H9 (cell line): ENCODE data around the gene TTK. TPM values are rescaled to one million over a fixed set of nuclear protein-coding genes. Genes with fewer than 3 reads are reported as not detected.

Source experiments
- DNase-seq: peaks from one replicate; pipeline ENCODE4 v3.0.0-alpha.2; 2017
- H2AFZ ChIP-seq: one replicate; pipeline ENCODE4 v1.6.1; 2013; ENCODE audit warnings: mild to moderate bottlenecking, low read length, control low read depth, moderate library complexity
- H2AK5ac ChIP-seq: 2 replicates; pipeline ENCODE4 v1.6.1; 2013; ENCODE audit warnings: low read length, control low read depth, mixed read lengths; ENCODE audit not compliant: insufficient read length
- H2BK120ac ChIP-seq: one replicate; pipeline ENCODE4 v1.6.1; 2013; ENCODE audit warnings: low read depth, mild to moderate bottlenecking, low read length, control low read depth, inconsistent platforms; ENCODE audit not compliant: poor library complexity, severe bottlenecking
- H2BK12ac ChIP-seq: 2 replicates; pipeline ENCODE4 v1.6.1; 2013; ENCODE audit warnings: low read length, control low read depth, mixed read lengths, low read depth; ENCODE audit not compliant: insufficient read length
- H2BK15ac ChIP-seq: 2 replicates; pipeline ENCODE4 v1.6.1; 2013; ENCODE audit warnings: low read depth, low read length, control low read depth
- H2BK20ac ChIP-seq: one replicate; pipeline ENCODE4 v1.6.1; 2013; ENCODE audit warnings: low read depth, mild to moderate bottlenecking, low read length, control low read depth, inconsistent platforms; ENCODE audit not compliant: poor library complexity, severe bottlenecking
- H2BK5ac ChIP-seq: 2 replicates; pipeline ENCODE4 v1.6.1; 2013; ENCODE audit warnings: low read length, control low read depth, mixed read lengths; ENCODE audit not compliant: insufficient read length
- H3K14ac ChIP-seq: 2 replicates; pipeline ENCODE4 v1.6.1; 2013; ENCODE audit warnings: low read length, control low read depth; ENCODE audit not compliant: insufficient read depth
- H3K18ac ChIP-seq: 2 replicates; pipeline ENCODE4 v1.6.1; 2013; ENCODE audit warnings: low read depth, mild to moderate bottlenecking, mixed read lengths, low read length, control low read depth; ENCODE audit not compliant: insufficient read length
- H3K23ac ChIP-seq: 2 replicates; pipeline ENCODE4 v1.6.1; 2013; ENCODE audit warnings: low read length, control low read depth, mixed read lengths, low read depth; ENCODE audit not compliant: insufficient read length
- H3K23me2 ChIP-seq: 2 replicates; pipeline ENCODE4 v1.6.1; 2013; ENCODE audit warnings: low read depth, mild to moderate bottlenecking, mixed read lengths, low read length, control low read depth; ENCODE audit not compliant: insufficient read length, poor library complexity, severe bottlenecking
- H3K27ac ChIP-seq: 2 replicates; pipeline ENCODE4 v1.5.1; 2013; ENCODE audit warnings: low read length, control low read depth, mixed read lengths, low read depth; ENCODE audit not compliant: insufficient read length
- H3K27me3 ChIP-seq: 2 replicates; pipeline ENCODE4 v1.6.1; 2013; ENCODE audit warnings: low read length, control low read depth, inconsistent platforms; ENCODE audit not compliant: insufficient read depth
- H3K4ac ChIP-seq: 2 replicates; pipeline ENCODE4 v1.6.1; 2013; ENCODE audit warnings: low read depth, mild to moderate bottlenecking, control low read depth, inconsistent platforms, low read length, moderate library complexity
- H3K4me1 ChIP-seq: 2 replicates; pipeline ENCODE4 v1.6.1; 2013; ENCODE audit warnings: low read length, control low read depth, inconsistent platforms; ENCODE audit not compliant: insufficient read depth
- H3K4me2 ChIP-seq: 2 replicates; pipeline ENCODE4 v1.6.1; 2013; ENCODE audit warnings: low read length, control low read depth, mixed read lengths; ENCODE audit not compliant: insufficient read length, insufficient read depth
- H3K56ac ChIP-seq: 2 replicates; pipeline ENCODE4 v1.6.1; 2013; ENCODE audit warnings: low read depth, mild to moderate bottlenecking, mixed read lengths, low read length, control low read depth; ENCODE audit not compliant: insufficient read length
- H3K79me1 ChIP-seq: 2 replicates; pipeline ENCODE4 v1.6.1; 2013; ENCODE audit warnings: low read depth, mild to moderate bottlenecking, moderate library complexity, low read length, control low read depth, inconsistent platforms; ENCODE audit not compliant: insufficient read depth, poor library complexity, severe bottlenecking
- H3K79me2 ChIP-seq: 2 replicates; pipeline ENCODE4 v1.6.1; 2013; ENCODE audit warnings: low read length, control low read depth, inconsistent platforms; ENCODE audit not compliant: insufficient read depth
- H3K9ac ChIP-seq: 2 replicates; pipeline ENCODE4 v1.6.1; 2013; ENCODE audit warnings: low read length, control low read depth, mixed read lengths; ENCODE audit not compliant: insufficient read length; ENCODE audit errors: extremely low read depth
- H3K9me3 ChIP-seq: one replicate; pipeline ENCODE4 v1.6.1; 2013; ENCODE audit warnings: low read depth, low read length, inconsistent platforms; ENCODE audit not compliant: control insufficient read depth
- H3T11ph ChIP-seq: one replicate; pipeline ENCODE4 v1.6.1; 2013; ENCODE audit warnings: mild to moderate bottlenecking, low read length, control low read depth, inconsistent platforms
- H4K20me1 ChIP-seq: one replicate; pipeline ENCODE4 v1.6.1; 2013; ENCODE audit not compliant: control insufficient read depth, insufficient read length, insufficient read depth
- H4K5ac ChIP-seq: 2 replicates; pipeline ENCODE4 v1.6.1; 2013; ENCODE audit warnings: low read depth, mild to moderate bottlenecking, mixed read lengths, low read length, control low read depth; ENCODE audit not compliant: insufficient read length
- H4K8ac ChIP-seq: replicated peaks from 2 replicates; pipeline ENCODE4 v1.6.1; 2013; ENCODE audit warnings: low read length, control low read depth, mixed read lengths, low read depth; ENCODE audit not compliant: insufficient read length
- H4K91ac ChIP-seq: 2 replicates; pipeline ENCODE4 v1.6.1; 2013; ENCODE audit warnings: low read depth, mild to moderate bottlenecking, moderate library complexity, mixed read lengths, low read length, control low read depth; ENCODE audit not compliant: insufficient read length
- H3K27ac Mint-ChIP-seq, 3 experiments: 2 replicates in 2 of 3; 3 replicates in 1 of 3; pipeline ENCODE4 v1.8.0; 2020 to 2021; ENCODE audit warnings: mixed read lengths in 3 of 3, mild to moderate bottlenecking in 1 of 3, moderate library complexity in 1 of 3
- H3K27me3 Mint-ChIP-seq: 2 replicates; pipeline ENCODE4 v1.8.0; 2021; ENCODE audit warnings: low read depth, mild to moderate bottlenecking, moderate library complexity, mixed read lengths
- H3K36me3 Mint-ChIP-seq, 3 experiments: 2 replicates in 2 of 3; 3 replicates in 1 of 3; pipeline ENCODE4 v1.8.0; 2020 to 2021; ENCODE audit warnings: low read depth in 3 of 3, mixed read lengths in 3 of 3; ENCODE audit not compliant: insufficient read depth in 1 of 3
- H3K4me1 Mint-ChIP-seq, 2 experiments: 2 replicates each; pipeline ENCODE4 v1.8.0; 2020; ENCODE audit warnings: mixed read lengths in 2 of 2
- H3K4me3 Mint-ChIP-seq, 2 experiments: 2 replicates in 1 of 2; 3 replicates in 1 of 2; pipeline ENCODE4 v1.8.0; 2020 to 2021; ENCODE audit warnings: mild to moderate bottlenecking in 2 of 2, mixed read lengths in 2 of 2, moderate library complexity in 1 of 2
- H3K9me3 Mint-ChIP-seq, 2 experiments: 2 replicates in 1 of 2; 3 replicates in 1 of 2; pipeline ENCODE4 v1.8.0; 2020; ENCODE audit warnings: mild to moderate bottlenecking in 2 of 2, mixed read lengths in 2 of 2, moderate library complexity in 1 of 2
- WGBS: extraction: QIAGEN DNeasy Blood & Tissue Kit; methylation state at CpG from one replicate; pipeline ENCODE4 v1.1.7; 2013; ENCODE audit warnings: missing lambda C conversion rate, low lambda C conversion rate, mixed read lengths; ENCODE audit not compliant: insufficient read length; ENCODE audit errors: extremely low coverage; 5-methylcytosine and 5-hydroxymethylcytosine counted together
- total RNA-seq: library from RNA; stranded (reverse); gene quantifications from 2 replicates; pipeline ENCODE4 v1.2.1, GENCODE V29; 2021
- TF ChIP-seq, protein P1 (sequence below): fragments of 200-600 bp; sonication (generic); conservative IDR thresholded peaks from 3 replicates; pipeline ENCODE4 v1.8.0; 2021; ENCODE audit warnings: antibody characterized with exemption, mild to moderate bottlenecking

Gene TTK
- total RNA-seq, 1 experiment from 2014 or later = 47.5 TPM

- H3K27ac ChIP-seq = no peak overlapping the region
- H3K9ac ChIP-seq = no peak overlapping the region
- H2AK5ac ChIP-seq = no peak overlapping the region
- H3K56ac ChIP-seq = no peak overlapping the region
- no peak overlapping the region for H3K18ac ChIP-seq
- no peak for DNase-seq
- no peak overlapping the region for H3K23ac ChIP-seq
- Mint-ChIP-seq H3K9me3 (no peaks in the 10 kb centered on the region), H3K4me3 (no peak overlapping the region), H3K4me1 (no peaks in the 10 kb centered on the region), H3K36me3 (peaks cover 22 to 58% (median 34%) of the 10 kb centered on the region in 3 experiments), H3K27ac (no peak overlapping the region), H3K27me3 (no peaks in the 10 kb centered on the region)
- H3T11ph ChIP-seq = no peak overlapping the region
- no peaks in the 10 kb centered on the region for H3K79me1 ChIP-seq
- H3K27me3 ChIP-seq = no peaks in the 10 kb centered on the region
- H2BK12ac ChIP-seq = no peak overlapping the region
- no peak overlapping the region for H2BK120ac ChIP-seq
- H4K91ac ChIP-seq = no peak overlapping the region
- H4K5ac ChIP-seq = no peak overlapping the region
- no peaks in the 10 kb centered on the region for H3K23me2 ChIP-seq
- H3K4me2 ChIP-seq = no peak overlapping the region
- no CpG with 5 or more reads among the region's 4 CpGs for WGBS
- no peak overlapping the region for H2BK15ac ChIP-seq
- H3K79me2 ChIP-seq = no peaks in the 10 kb centered on the region
- no peak overlapping the region for H2BK20ac ChIP-seq
- H3K4me1 ChIP-seq = no peaks in the 10 kb centered on the region
- no peak overlapping the region for H2AFZ ChIP-seq
- no peak overlapping the region for H3K14ac ChIP-seq
- TF ChIP-seq, protein P1, sequence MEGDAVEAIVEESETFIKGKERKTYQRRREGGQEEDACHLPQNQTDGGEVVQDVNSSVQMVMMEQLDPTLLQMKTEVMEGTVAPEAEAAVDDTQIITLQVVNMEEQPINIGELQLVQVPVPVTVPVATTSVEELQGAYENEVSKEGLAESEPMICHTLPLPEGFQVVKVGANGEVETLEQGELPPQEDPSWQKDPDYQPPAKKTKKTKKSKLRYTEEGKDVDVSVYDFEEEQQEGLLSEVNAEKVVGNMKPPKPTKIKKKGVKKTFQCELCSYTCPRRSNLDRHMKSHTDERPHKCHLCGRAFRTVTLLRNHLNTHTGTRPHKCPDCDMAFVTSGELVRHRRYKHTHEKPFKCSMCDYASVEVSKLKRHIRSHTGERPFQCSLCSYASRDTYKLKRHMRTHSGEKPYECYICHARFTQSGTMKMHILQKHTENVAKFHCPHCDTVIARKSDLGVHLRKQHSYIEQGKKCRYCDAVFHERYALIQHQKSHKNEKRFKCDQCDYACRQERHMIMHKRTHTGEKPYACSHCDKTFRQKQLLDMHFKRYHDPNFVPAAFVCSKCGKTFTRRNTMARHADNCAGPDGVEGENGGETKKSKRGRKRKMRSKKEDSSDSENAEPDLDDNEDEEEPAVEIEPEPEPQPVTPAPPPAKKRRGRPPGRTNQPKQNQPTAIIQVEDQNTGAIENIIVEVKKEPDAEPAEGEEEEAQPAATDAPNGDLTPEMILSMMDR = no peak
- no peak overlapping the region for H3K4ac ChIP-seq
- H4K20me1 ChIP-seq = no peaks in the 10 kb centered on the region
- no peaks in the 10 kb centered on the region for H3K9me3 ChIP-seq
- H2BK5ac ChIP-seq = no peak overlapping the region
- H4K8ac ChIP-seq = no peak overlapping the region
Observed at GRCh38 chr6:80022803-80023202, 18.4 kb downstream of the TTK start.
